ENCODE results near the gene ACSL1. TPM values are rescaled to one million over a fixed set of nuclear protein-coding genes. Genes with fewer than 3 reads are reported as not detected.

The ACSL1 gene
- total and polyA plus RNA-seq, 9 of the 15 experiments (the other 6 are each of a cell fraction or from before 2014, with no cell fraction given): 6.7 to 24.1 (median 15.0) TPM

DNA sequence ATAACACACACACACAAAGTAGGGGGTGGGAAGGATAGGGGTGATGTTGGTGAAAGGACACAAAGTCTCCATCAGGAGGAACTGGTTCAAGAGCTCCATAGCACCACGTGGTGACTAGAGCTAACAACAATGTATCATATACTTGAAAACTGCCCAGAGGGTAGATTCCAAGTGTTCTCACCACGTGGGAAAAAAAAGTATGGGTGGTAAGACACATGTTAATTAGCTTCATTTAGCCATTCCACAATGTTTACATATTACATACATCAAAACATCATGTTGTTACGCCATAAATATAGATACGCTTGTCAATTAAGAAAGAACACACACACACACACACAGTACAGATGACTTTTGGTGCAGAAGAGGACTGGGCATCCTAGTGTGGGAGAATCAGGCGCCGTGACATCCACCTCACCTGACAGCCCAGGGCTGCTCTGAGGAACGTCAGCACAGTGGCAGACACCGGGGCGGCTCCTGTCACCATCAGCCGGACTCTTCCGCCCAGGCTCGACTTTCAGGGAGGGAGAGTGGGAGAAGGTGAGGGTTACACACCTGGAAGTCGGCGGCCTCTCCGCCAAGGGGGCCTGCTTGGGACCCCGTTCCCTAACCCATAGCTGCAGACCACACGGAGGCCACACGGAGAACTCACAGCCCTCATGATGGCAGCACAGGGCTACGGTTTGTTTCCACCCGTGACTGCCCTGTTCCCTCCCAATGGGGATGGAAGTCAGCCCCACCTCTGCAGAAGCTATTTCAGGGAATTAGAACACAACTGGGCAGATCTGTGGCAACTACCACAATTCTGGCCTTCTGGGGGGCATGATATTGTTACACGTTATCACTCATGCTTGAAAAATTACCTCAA lies 60.1 kb downstream of the ACSL1 start:
- no peaks in the 10 kb centered on the region; a peak in 1 of 5 replicates for H3K4me1 ChIP-seq (replicated peaks in 1 of 2; ENCODE audit: control insufficient read depth in 2 of 2, insufficient read depth in 2 of 2, low read length in 2 of 2)
- H4K20me1 ChIP-seq (replicated peaks; ENCODE audit: control insufficient read depth, insufficient read depth, low read length): no peaks in the 10 kb centered on the region
- DNase-seq (ENCODE audit: extremely low read depth in 1 of 4, low spot score in 3 of 4) (peak in 1 of 4 experiments; percentile 12), FAIRE-seq (peak; percentile 42), ATAC-seq (peak; percentile 74)
- in situ Hi-C loops (cut with MboI): no loop called here
- WGBS (ENCODE audit: insufficient coverage, low coverage, missing lambda C conversion rate): 65% methylated on average over 18 of the region's 21 CpGs
- POLR2A ChIA-PET: interaction anchor here (0.6 kb wide), 1 partner anchor 54 kb away, joined by 3 read pairs; no protein-coding TSS in a partner anchor
- H2AFZ ChIP-seq (ENCODE audit: low read depth, low read length): no peak overlapping the region
- H3K9ac ChIP-seq (ENCODE audit: insufficient read depth in 1 of 2, low read depth in 2 of 2, low read length in 2 of 2): 0 out of 4 replicates have a peak overlapping the region, but pooled peaks of 1 of the 2 experiments have one; percentile 14
- peaks cover 18% of the 10 kb centered on the region; the same call in 1 of the 3 replicates for H3K36me3 ChIP-seq (ENCODE audit: control insufficient read depth, insufficient read depth, low read length)
- BruUV-seq (replicated peaks): no TSS peak
- CTCF ChIA-PET (ENCODE audit: low intra/inter-chr PET ratio): no interaction called here
- H3K4me2 ChIP-seq (ENCODE audit: insufficient read depth, low read length): no peak overlapping the region
- no peak overlapping the region for H3K27ac ChIP-seq (ENCODE audit: extremely low read depth, low read depth, low read length)
- H3K9me1 ChIP-seq (ENCODE audit: control insufficient read depth, insufficient read depth, low read length): no peaks in the 10 kb centered on the region
- H3K27me3 ChIP-seq (ENCODE audit: control insufficient read depth in 2 of 2, insufficient read depth in 2 of 2, low read length in 2 of 2): no peaks in the 10 kb centered on the region
- H3K79me2 ChIP-seq (ENCODE audit: control insufficient read depth, insufficient read depth, low read length): no peaks in the 10 kb centered on the region
- H3K9me3 ChIP-seq (replicated peaks; ENCODE audit: control insufficient read depth, insufficient read depth, low read depth, low read length): no peaks in the 10 kb centered on the region
- intact Hi-C loops (cut with micrococcal nuclease): no loop called here
- TF ChIP-seq CBX5 (IDR thresholded peaks at IDR 0.05; ENCODE audit: borderline replicate concordance, low read depth): no peak
- TF ChIP-seq, protein P1, sequence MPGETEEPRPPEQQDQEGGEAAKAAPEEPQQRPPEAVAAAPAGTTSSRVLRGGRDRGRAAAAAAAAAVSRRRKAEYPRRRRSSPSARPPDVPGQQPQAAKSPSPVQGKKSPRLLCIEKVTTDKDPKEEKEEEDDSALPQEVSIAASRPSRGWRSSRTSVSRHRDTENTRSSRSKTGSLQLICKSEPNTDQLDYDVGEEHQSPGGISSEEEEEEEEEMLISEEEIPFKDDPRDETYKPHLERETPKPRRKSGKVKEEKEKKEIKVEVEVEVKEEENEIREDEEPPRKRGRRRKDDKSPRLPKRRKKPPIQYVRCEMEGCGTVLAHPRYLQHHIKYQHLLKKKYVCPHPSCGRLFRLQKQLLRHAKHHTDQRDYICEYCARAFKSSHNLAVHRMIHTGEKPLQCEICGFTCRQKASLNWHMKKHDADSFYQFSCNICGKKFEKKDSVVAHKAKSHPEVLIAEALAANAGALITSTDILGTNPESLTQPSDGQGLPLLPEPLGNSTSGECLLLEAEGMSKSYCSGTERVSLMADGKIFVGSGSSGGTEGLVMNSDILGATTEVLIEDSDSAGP (CRISPR knock-in tag; IDR thresholded peaks at IDR 0.05): no peak
- TF ChIP-seq FOXA1 (IDR thresholded peaks at IDR 0.05; ENCODE audit: borderline replicate concordance): no peak
- TF ChIP-seq, protein P2, sequence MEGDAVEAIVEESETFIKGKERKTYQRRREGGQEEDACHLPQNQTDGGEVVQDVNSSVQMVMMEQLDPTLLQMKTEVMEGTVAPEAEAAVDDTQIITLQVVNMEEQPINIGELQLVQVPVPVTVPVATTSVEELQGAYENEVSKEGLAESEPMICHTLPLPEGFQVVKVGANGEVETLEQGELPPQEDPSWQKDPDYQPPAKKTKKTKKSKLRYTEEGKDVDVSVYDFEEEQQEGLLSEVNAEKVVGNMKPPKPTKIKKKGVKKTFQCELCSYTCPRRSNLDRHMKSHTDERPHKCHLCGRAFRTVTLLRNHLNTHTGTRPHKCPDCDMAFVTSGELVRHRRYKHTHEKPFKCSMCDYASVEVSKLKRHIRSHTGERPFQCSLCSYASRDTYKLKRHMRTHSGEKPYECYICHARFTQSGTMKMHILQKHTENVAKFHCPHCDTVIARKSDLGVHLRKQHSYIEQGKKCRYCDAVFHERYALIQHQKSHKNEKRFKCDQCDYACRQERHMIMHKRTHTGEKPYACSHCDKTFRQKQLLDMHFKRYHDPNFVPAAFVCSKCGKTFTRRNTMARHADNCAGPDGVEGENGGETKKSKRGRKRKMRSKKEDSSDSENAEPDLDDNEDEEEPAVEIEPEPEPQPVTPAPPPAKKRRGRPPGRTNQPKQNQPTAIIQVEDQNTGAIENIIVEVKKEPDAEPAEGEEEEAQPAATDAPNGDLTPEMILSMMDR (IDR thresholded peaks at IDR 0.05 in 2 of 3, conservative IDR thresholded peaks at IDR 0.05 in 1 of 3; ENCODE audit: insufficient read depth in 2 of 3, low read depth in 1 of 3, low read length in 3 of 3): peak; percentile 11 to 22 (median 12); a peak in 2 of 6 replicates
- peak in 1 of 2 experiments; percentile 26; a peak in 2 of 4 replicates for TF ChIP-seq RAD21 (CRISPR knock-in tag; conservative IDR thresholded peaks at IDR 0.05 in 1 of 2, IDR thresholded peaks at IDR 0.05 in 1 of 2)
- no peak overlapping the region for H3K4me3 ChIP-seq

Data from K562 (cell line).